Fibroblast of the aortic adventitia (primary cell): ENCODE data around the gene ELP1. TPM values are rescaled to one million over a fixed set of nuclear protein-coding genes. Genes with fewer than 3 reads are reported as not detected.

Source experiments
- DNase-seq: peaks from one replicate; pipeline ENCODE4 v3.0.0-alpha.2; 2010; ENCODE audit warnings: low read depth
- H3K4me3 ChIP-seq: 2 replicates; pipeline ENCODE4 v1.5.1; 2011; ENCODE audit warnings: low read depth, mild to moderate bottlenecking, control low read depth, low read length, moderate library complexity
- total RNA-seq: library from RNA; depleted of rRNA; stranded (reverse); fragments of >200 nt; gene quantifications from 2 replicates; pipeline ENCODE4 v1.2.3, GENCODE V29; 2012; ENCODE audit warnings: low replicate concordance
- TF ChIP-seq, protein P1 (sequence below): IDR thresholded peaks from 2 replicates; pipeline ENCODE4 v1.5.1; 2011; ENCODE audit warnings: mild to moderate bottlenecking, low read length, control low read depth, inconsistent platforms; ENCODE audit not compliant: insufficient read depth

ELP1 gene
- total RNA-seq, 1 donor: 32.3 TPM

DNA sequence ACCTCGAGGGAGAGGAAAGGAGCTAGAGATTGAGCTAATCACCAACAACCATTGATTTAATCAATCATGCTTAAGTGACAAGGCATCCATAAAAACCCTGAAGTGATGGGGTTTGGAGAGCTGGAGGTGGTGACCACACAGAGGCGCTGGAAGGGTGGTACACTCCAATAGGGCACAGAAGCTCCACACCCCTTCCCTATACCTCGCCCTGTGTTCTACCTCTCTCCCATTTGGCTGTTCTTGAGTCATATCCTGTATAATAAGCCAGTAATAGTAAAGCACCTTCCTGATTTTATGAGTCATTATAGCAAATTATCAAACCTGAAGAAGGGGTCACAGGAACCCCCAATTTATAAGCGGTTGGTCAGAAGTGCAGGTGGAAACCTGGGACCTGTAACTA is 96.4 kb downstream of the ELP1 start:
- H3K4me3 ChIP-seq: no peak overlapping the region
- DNase-seq: no peak
- TF ChIP-seq, protein P1, sequence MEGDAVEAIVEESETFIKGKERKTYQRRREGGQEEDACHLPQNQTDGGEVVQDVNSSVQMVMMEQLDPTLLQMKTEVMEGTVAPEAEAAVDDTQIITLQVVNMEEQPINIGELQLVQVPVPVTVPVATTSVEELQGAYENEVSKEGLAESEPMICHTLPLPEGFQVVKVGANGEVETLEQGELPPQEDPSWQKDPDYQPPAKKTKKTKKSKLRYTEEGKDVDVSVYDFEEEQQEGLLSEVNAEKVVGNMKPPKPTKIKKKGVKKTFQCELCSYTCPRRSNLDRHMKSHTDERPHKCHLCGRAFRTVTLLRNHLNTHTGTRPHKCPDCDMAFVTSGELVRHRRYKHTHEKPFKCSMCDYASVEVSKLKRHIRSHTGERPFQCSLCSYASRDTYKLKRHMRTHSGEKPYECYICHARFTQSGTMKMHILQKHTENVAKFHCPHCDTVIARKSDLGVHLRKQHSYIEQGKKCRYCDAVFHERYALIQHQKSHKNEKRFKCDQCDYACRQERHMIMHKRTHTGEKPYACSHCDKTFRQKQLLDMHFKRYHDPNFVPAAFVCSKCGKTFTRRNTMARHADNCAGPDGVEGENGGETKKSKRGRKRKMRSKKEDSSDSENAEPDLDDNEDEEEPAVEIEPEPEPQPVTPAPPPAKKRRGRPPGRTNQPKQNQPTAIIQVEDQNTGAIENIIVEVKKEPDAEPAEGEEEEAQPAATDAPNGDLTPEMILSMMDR: no peak

DNA sequence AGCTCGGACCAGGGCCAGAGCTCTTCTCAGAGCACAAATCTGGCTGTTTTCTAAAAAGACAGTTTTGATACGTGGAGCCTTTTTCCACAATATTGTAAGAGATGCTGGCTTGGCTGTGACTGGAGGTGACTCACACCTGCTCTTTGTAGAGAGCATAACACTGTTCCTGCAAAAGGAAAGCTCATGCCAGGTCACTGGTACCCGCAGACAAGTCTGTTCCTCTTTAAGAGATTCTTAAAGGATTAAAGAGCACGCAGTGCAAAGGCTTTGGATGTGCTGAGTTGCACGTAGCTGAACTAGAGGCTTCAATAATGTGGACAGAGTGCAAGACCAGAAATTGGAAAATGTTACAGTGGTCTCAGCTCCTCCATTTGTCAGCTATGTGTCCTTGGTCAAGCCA is 97.1 kb downstream of the ELP1 start:
- no peak overlapping the region for H3K4me3 ChIP-seq
- no peak for DNase-seq
- TF ChIP-seq, protein P1: no peak

DNA sequence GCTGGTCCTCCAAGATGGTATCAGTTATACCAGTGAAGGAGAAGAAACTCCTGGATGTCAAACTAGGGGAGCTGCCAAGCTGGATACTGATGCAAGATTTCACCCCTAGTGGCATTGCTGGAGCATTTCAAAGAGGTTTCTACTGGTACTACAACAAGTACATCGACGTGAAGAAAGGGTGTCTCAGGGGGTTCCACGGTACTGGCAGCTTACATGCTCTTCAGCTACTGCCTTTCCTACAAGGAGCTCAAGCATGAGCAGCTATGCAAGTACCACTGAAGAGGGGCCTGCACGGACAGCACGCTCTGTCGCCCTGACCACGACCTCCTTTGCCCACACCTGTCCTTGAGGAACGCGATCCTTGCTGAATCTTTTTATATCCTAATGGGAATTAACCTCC is 97.6 kb downstream of the ELP1 start:
- TF ChIP-seq, protein P1: no peak
- H3K4me3 ChIP-seq: no peak overlapping the region
- DNase-seq: no peak

DNA sequence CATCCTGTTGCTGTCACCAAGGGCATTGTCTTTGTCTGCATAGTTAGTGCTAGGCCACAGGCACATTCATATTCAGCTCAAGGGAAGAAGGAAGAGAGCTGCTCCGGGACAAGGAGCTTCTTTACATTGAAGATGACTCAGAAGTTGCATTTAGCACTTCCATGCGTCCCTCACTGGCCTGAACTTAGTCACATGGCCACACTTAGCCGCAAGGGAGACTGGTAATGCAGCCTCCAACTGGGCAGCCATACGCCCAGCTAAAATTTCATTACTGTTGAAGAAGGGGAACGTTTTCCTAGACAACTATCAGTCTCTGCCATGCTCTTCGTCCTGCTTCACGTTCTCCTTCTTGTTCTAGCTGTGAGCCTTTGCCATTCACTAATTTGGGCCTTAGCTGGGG is 98.1 kb downstream of the ELP1 start:
- DNase-seq: no peak
- no peak overlapping the region for H3K4me3 ChIP-seq
- TF ChIP-seq, protein P1: no peak

DNA sequence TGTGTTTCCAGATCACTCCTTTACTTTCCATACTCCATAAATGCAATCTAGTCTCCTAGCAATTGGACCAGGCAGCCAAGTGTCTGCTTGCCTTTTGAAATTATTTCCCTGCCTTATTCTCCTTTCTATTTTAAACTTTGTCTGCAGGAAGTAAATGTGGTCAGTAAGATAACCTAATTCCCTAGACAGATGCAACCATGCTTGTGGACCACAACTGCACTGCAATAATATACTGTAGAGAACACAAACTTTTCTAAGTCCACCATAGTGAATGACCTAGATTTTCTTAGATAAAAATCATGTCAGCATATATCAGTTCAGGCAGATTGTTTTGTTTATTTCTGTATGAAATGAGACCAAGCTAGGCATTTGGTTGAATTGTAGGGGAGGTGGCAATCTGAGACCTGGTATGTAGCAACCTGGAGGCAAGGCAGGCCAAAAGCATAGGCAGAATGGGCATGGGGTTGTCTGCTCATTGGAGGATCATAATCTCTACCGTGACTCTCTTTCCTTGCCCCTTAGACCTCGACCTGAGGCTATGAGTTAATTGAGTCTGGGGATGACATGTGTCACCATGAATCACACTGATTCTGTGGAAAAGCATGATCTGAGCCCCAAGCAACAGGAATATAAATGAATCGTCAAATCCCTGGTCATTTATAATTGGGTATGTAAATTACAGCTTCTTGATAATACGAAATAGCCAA is 98.8 kb downstream of the ELP1 start:
- no peak for DNase-seq
- TF ChIP-seq, protein P1: no peak
- no peak overlapping the region for H3K4me3 ChIP-seq

DNA sequence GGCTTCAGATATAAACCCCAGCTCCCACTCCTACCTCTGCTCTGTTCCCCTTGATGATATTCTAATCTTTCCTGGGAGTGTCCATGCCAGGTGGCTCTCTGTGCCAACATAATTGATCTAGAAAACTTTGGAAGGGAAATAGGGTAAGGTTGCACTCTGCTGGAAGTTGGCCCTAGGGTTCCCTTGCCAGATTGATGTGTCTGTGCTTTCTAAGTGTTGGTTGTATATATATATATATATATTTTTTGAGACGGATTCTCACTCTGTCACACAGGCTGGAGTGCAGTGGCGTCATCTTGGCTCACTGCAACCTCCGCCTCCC is 101.8 kb downstream of the ELP1 start:
- no peak for DNase-seq
- TF ChIP-seq, protein P1: no peak
- H3K4me3 ChIP-seq: no peak overlapping the region
